ENCODE results near the gene ST8SIA1. TPM values are rescaled to one million over a fixed set of nuclear protein-coding genes. Genes with fewer than 3 reads are reported as not detected.

Gene ST8SIA1
- total and polyA plus RNA-seq, 4 donors: 16.4 to 41.9 (median 36.3) TPM

GRCh38 chr12:22333713-22334409 lies 646 bp downstream of the ST8SIA1 start:
- Histone ChIP-seq H3K4me1 (ENCODE audit: control insufficient read depth, insufficient read depth, low read length) (peaks cover 8% of the 10 kb centered on the region), H3K36me3 (ENCODE audit: control insufficient read depth, insufficient read depth, low read length) (no peaks in the 10 kb centered on the region), H3K27ac (ENCODE audit: low read depth, low read length) (peak overlapping the region; percentile 92)

DNA sequence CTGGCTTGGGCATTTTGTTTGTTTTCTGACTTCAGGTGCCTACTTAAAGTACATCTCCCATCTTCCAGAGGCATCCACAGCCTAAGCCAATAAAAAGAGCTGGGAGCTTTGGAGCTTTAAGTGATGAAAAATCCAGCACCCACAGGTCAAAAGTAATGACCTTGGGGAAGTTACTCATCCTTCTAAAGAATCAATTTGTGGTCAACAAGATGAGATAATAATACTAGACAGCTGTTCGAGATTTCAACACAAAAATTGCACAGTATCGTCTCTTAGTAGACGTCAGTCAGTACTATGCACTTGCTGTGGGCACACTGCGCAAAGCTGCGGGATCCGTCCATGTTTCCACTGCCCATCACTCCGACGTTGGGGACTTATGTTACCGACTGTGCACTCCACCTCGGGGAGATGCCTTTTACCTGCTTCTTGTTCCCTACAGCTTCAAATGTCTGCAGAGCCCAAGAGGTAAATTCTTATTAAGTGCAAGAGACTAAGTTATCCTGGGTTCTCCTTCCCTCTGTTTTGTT lies 1.3 kb downstream of the ST8SIA1 start:
- Histone ChIP-seq H3K27ac (ENCODE audit: low read depth, low read length) (peak overlapping the region; percentile 92), H3K4me3 (ENCODE audit: low read depth, low read length) (peak overlapping the region; percentile 79), H3K27me3 (ENCODE audit: control insufficient read depth, insufficient read depth, low read length) (no peaks in the 10 kb centered on the region), H3K36me3 (ENCODE audit: control insufficient read depth, insufficient read depth, low read length) (no peaks in the 10 kb centered on the region), H3K9me3 (ENCODE audit: control insufficient read depth, insufficient read depth, low read length) (no peaks in the 10 kb centered on the region), H3K4me1 (ENCODE audit: control insufficient read depth, insufficient read depth, low read length) (peaks cover 8% of the 10 kb centered on the region)
- 9% methylated on average over 10 of the region's 10 CpGs for WGBS (ENCODE audit: insufficient coverage)
- peak in 1 of 6 donors; percentile 48 for DNase-seq (ENCODE audit: low read depth in 4 of 6, low spot score in 6 of 6)

More at GRCh38 chr12:22333713-22334409, 646 bp downstream of the ST8SIA1 start:
- WGBS (ENCODE audit: insufficient coverage): under 1% methylated on average over 44 of the region's 49 CpGs
- Histone ChIP-seq H3K9me3 (ENCODE audit: control insufficient read depth, insufficient read depth, low read length) (no peaks in the 10 kb centered on the region), H3K27me3 (ENCODE audit: control insufficient read depth, insufficient read depth, low read length) (no peaks in the 10 kb centered on the region), H3K4me3 (ENCODE audit: low read depth, low read length) (peak overlapping the region; percentile 79)
- peak in 2 of 6 donors; percentile 51 to 68 for DNase-seq (ENCODE audit: low read depth in 4 of 6, low spot score in 6 of 6)

DNA sequence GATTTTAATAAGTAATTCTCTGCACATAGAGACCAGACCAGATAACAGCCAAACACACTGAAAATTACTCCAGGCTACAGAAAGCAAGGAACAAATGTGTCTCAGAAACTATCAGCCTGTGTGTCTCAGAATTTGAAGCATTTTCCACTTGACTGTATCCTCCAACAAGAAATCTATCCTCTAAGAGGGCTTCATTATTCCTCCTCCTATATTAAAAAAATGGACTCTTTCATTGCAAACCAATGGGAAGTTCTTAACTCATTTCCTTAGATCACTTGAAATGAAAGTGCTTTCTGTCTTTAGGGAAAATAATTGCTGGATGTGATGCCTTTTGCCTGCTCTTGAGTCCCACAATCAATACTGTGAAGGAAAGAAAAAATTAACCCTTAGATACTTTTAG lies 2.3 kb downstream of the ST8SIA1 start:
- Histone ChIP-seq H3K4me1 (ENCODE audit: control insufficient read depth, insufficient read depth, low read length) (peaks cover 8% of the 10 kb centered on the region), H3K4me3 (ENCODE audit: low read depth, low read length) (peak overlapping the region; percentile 79), H3K27ac (ENCODE audit: low read depth, low read length) (peak overlapping the region; percentile 92), H3K27me3 (ENCODE audit: control insufficient read depth, insufficient read depth, low read length) (no peaks in the 10 kb centered on the region), H3K9me3 (ENCODE audit: control insufficient read depth, insufficient read depth, low read length) (no peaks in the 10 kb centered on the region), H3K36me3 (ENCODE audit: control insufficient read depth, insufficient read depth, low read length) (peaks cover 2% of the 10 kb centered on the region)
- peak in 2 of 6 donors; percentile 58 to 60 for DNase-seq (ENCODE audit: low read depth in 4 of 6, low spot score in 6 of 6)

- Histone ChIP-seq H3K9me3 (ENCODE audit: control insufficient read depth, insufficient read depth, low read length) (no peaks in the 10 kb centered on the region), H3K36me3 (ENCODE audit: control insufficient read depth, insufficient read depth, low read length) (peaks cover 2% of the 10 kb centered on the region), H3K4me3 (ENCODE audit: low read depth, low read length) (peak overlapping the region; percentile 2), H3K27me3 (ENCODE audit: control insufficient read depth, insufficient read depth, low read length) (no peaks in the 10 kb centered on the region), H3K4me1 (ENCODE audit: control insufficient read depth, insufficient read depth, low read length) (peaks cover 8% of the 10 kb centered on the region), H3K27ac (ENCODE audit: low read depth, low read length) (peak overlapping the region; percentile 15)
- no peak for DNase-seq (ENCODE audit: low read depth in 4 of 6, low spot score in 6 of 6)
- WGBS (ENCODE audit: insufficient coverage): 79% methylated on average over 4 of the region's 4 CpGs
These were observed 4.9 kb downstream of the ST8SIA1 start for GRCh38 chr12:22329621-22330020.

- Histone ChIP-seq H3K27me3 (ENCODE audit: control insufficient read depth, insufficient read depth, low read length) (no peaks in the 10 kb centered on the region), H3K36me3 (ENCODE audit: control insufficient read depth, insufficient read depth, low read length) (peaks cover 2% of the 10 kb centered on the region), H3K27ac (ENCODE audit: low read depth, low read length) (no peak overlapping the region), H3K4me1 (ENCODE audit: control insufficient read depth, insufficient read depth, low read length) (peaks cover 7% of the 10 kb centered on the region), H3K9me3 (ENCODE audit: control insufficient read depth, insufficient read depth, low read length) (peaks cover 2% of the 10 kb centered on the region), H3K4me3 (ENCODE audit: low read depth, low read length) (no peak overlapping the region)
- DNase-seq (ENCODE audit: low read depth in 4 of 6, low spot score in 6 of 6): no peak
- 60% methylated on average over 2 of the region's 4 CpGs for WGBS (ENCODE audit: insufficient coverage)
These were observed 9.3 kb downstream of the ST8SIA1 start for GRCh38 chr12:22325218-22325617.

DNA sequence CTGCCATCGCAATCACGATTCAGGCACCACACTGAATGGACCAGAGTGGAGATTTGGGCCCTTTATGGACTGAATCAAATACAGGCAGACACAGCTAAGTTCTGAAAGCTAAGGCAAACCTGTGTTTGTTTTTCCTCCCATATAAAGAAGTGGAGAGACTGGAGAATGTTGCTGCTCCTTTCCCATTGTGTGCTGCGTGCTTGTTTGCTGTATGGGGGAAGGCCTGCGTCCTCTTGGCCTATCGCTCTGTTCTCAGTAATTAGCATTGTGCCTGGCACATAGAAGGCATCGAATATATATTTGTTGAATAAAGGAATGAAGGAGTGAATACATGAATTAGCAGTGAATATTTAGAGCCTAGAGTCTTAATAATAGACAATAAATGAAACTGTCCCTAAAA lies 12.4 kb downstream of the ST8SIA1 start:
- 76% methylated on average over 6 of the region's 6 CpGs for WGBS (ENCODE audit: insufficient coverage)
- no peak overlapping the region for H3K4me3 ChIP-seq (ENCODE audit: low read depth, low read length)
- no peak for DNase-seq (ENCODE audit: low read depth in 4 of 6, low spot score in 6 of 6)
- no peaks in the 10 kb centered on the region for H3K27me3 ChIP-seq (ENCODE audit: control insufficient read depth, insufficient read depth, low read length)
- no peak overlapping the region for H3K27ac ChIP-seq (ENCODE audit: low read depth, low read length)
- H3K9me3 ChIP-seq (ENCODE audit: control insufficient read depth, insufficient read depth, low read length): peaks cover 2% of the 10 kb centered on the region
- no peaks in the 10 kb centered on the region for H3K36me3 ChIP-seq (ENCODE audit: control insufficient read depth, insufficient read depth, low read length)
- peaks cover 7% of the 10 kb centered on the region for H3K4me1 ChIP-seq (ENCODE audit: control insufficient read depth, insufficient read depth, low read length)

DNA sequence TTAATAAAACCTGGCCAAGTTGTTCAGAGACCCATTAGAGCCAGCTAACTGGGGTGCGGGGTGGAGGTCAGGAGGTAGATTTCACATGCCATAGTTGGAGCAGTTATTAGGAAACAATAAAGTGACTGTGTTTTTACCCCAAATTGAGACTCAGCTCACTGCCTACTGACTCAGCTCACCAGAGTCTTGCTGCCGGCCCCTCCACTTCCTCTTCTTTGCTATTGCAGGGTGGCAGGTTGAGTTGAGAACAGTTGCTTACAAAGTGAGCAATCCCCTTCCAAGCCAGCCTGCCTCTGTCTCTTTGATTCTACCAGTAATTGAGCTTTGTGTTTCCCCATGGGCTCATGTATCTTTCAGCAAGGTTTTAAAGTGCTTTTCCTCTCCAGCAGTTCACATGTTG lies 12.9 kb downstream of the ST8SIA1 start:
- H3K9me3 ChIP-seq (ENCODE audit: control insufficient read depth, insufficient read depth, low read length): peaks cover 2% of the 10 kb centered on the region
- no peak overlapping the region for H3K27ac ChIP-seq (ENCODE audit: low read depth, low read length)
- DNase-seq (ENCODE audit: low read depth in 4 of 6, low spot score in 6 of 6): peak in 1 of 6 donors; percentile 60
- H3K4me3 ChIP-seq (ENCODE audit: low read depth, low read length): no peak overlapping the region
- no peaks in the 10 kb centered on the region for H3K36me3 ChIP-seq (ENCODE audit: control insufficient read depth, insufficient read depth, low read length)
- no peaks in the 10 kb centered on the region for H3K27me3 ChIP-seq (ENCODE audit: control insufficient read depth, insufficient read depth, low read length)
- peaks cover 7% of the 10 kb centered on the region for H3K4me1 ChIP-seq (ENCODE audit: control insufficient read depth, insufficient read depth, low read length)
- WGBS (ENCODE audit: insufficient coverage): 64% methylated on average over 2 of the region's 2 CpGs

- DNase-seq (ENCODE audit: low read depth in 4 of 6, low spot score in 6 of 6): no peak
- Histone ChIP-seq H3K4me1 (ENCODE audit: control insufficient read depth, insufficient read depth, low read length) (peaks cover 7% of the 10 kb centered on the region), H3K27me3 (ENCODE audit: control insufficient read depth, insufficient read depth, low read length) (no peaks in the 10 kb centered on the region), H3K4me3 (ENCODE audit: low read depth, low read length) (no peak overlapping the region), H3K9me3 (ENCODE audit: control insufficient read depth, insufficient read depth, low read length) (peaks cover 2% of the 10 kb centered on the region), H3K27ac (ENCODE audit: low read depth, low read length) (peak overlapping the region; percentile 8), H3K36me3 (ENCODE audit: control insufficient read depth, insufficient read depth, low read length) (no peaks in the 10 kb centered on the region)
- 85% methylated on average over 4 of the region's 11 CpGs for WGBS (ENCODE audit: insufficient coverage)
These were observed 13.4 kb downstream of the ST8SIA1 start for GRCh38 chr12:22321018-22321605.

- Histone ChIP-seq H3K27me3 (ENCODE audit: control insufficient read depth, insufficient read depth, low read length) (no peaks in the 10 kb centered on the region), H3K4me1 (ENCODE audit: control insufficient read depth, insufficient read depth, low read length) (peaks cover 10% of the 10 kb centered on the region), H3K9me3 (ENCODE audit: control insufficient read depth, insufficient read depth, low read length) (no peaks in the 10 kb centered on the region), H3K4me3 (ENCODE audit: low read depth, low read length) (no peak overlapping the region), H3K36me3 (ENCODE audit: control insufficient read depth, insufficient read depth, low read length) (no peaks in the 10 kb centered on the region), H3K27ac (ENCODE audit: low read depth, low read length) (no peak overlapping the region)
- no peak for DNase-seq (ENCODE audit: low read depth in 4 of 6, low spot score in 6 of 6)
- WGBS (ENCODE audit: insufficient coverage): no CpG with 5 or more reads among the region's 4 CpGs
These were observed 16.3 kb downstream of the ST8SIA1 start for GRCh38 chr12:22318108-22318737.

Data from spinal cord (tissue), 10 donors.